Adrenal gland (tissue), 5 donors: ENCODE measurements around the gene CMYA5.

Experiments
- CTCF ChIP-seq, 6 experiments: fragments of 450-650 bp in 4 of 6; fragments of 200-600 bp in 2 of 6; sonication (generic) in 1 of 6; IDR thresholded peaks; 1 replicate in 5 of 6; 2 replicates in 1 of 6; pipeline versions ENCODE4 v1.5.1 to v1.8.0; 2016 to 2021; ENCODE audit warnings: antibody characterized with exemption in 6 of 6, mild to moderate bottlenecking in 2 of 6, moderate library complexity in 1 of 6
- POLR2A ChIP-seq, 2 donors: fragments of 450-650 bp; IDR thresholded peaks; one replicate each; pipeline ENCODE4 v1.6.1; 2017; ENCODE audit warnings: antibody characterized with exemption in 2 of 2, mild to moderate bottlenecking in 2 of 2, moderate library complexity in 1 of 2
- donor health status: DM: no; HTN: no; CAD: no.

- no peak for TF ChIP-seq CTCF (IDR thresholded peaks at IDR 0.05)
- no peak for TF ChIP-seq POLR2A (IDR thresholded peaks at IDR 0.05)
Observed at GRCh38 chr5:79794347-79794746, 104.7 kb downstream of the CMYA5 start.
